Neural progenitor cell (in vitro differentiated cells): ENCODE measurements around the gene FOSB. TPM values are rescaled to one million over a fixed set of nuclear protein-coding genes. Genes with fewer than 3 reads are reported as not detected.

Experiments
- DNase-seq: peaks from one replicate; pipeline ENCODE4 v3.0.0-alpha.2; 2016; ENCODE audit warnings: low spot score
- H2AFZ ChIP-seq: fragments of 200-600 bp; sonication (generic); replicated peaks from 2 replicates; pipeline ENCODE4 v1.6.1; 2016; ENCODE audit warnings: antibody characterized with exemption
- H3F3A ChIP-seq: fragments of 200-600 bp; sonication (generic); 2 replicates; pipeline ENCODE4 v1.6.1; 2016; ENCODE audit warnings: antibody characterized with exemption, low read depth
- H3K27ac ChIP-seq: fragments of 200-600 bp; sonication (generic); 2 replicates; pipeline ENCODE4 v1.5.1; 2016; ENCODE audit warnings: mild to moderate bottlenecking
- H3K27me3 ChIP-seq: fragments of 200-600 bp; sonication (generic); 2 replicates; pipeline ENCODE4 v1.6.1; 2016; ENCODE audit warnings: mild to moderate bottlenecking, moderate library complexity
- H3K36me3 ChIP-seq: fragments of 200-600 bp; sonication (generic); 2 replicates; pipeline ENCODE4 v1.5.1; 2016
- H3K4me1 ChIP-seq: fragments of 200-600 bp; sonication (generic); 2 replicates; pipeline ENCODE4 v1.6.1; 2016; ENCODE audit warnings: mixed run types
- H3K4me2 ChIP-seq: fragments of 200-600 bp; sonication (generic); 2 replicates; pipeline ENCODE4 v1.6.1; 2016
- H3K4me3 ChIP-seq: fragments of 200-600 bp; sonication (generic); 2 replicates; pipeline ENCODE4 v1.5.1; 2016
- H3K79me2 ChIP-seq: fragments of 200-600 bp; sonication (generic); 2 replicates; pipeline ENCODE4 v1.6.1; 2016; ENCODE audit warnings: low read depth
- H3K9ac ChIP-seq: fragments of 200-600 bp; sonication (generic); 2 replicates; pipeline ENCODE4 v1.6.1; 2016
- H3K9me3 ChIP-seq: fragments of 200-600 bp; sonication (generic); 2 replicates; pipeline ENCODE4 v1.5.1; 2016; ENCODE audit warnings: low read depth
- H4K20me1 ChIP-seq: fragments of 200-600 bp; sonication (generic); 2 replicates; pipeline ENCODE4 v1.6.1; 2016; ENCODE audit warnings: low read depth
- H3K27ac Mint-ChIP-seq: 3 replicates; pipeline ENCODE4 v1.8.0; 2021; ENCODE audit warnings: mixed read lengths
- H3K27me3 Mint-ChIP-seq: 2 replicates; pipeline ENCODE4 v1.8.0; 2022; ENCODE audit warnings: low read depth, mild to moderate bottlenecking, inconsistent platforms, moderate library complexity, mixed read lengths; ENCODE audit not compliant: insufficient read depth
- H3K36me3 Mint-ChIP-seq: 3 replicates; pipeline ENCODE4 v1.8.0; 2021; ENCODE audit warnings: mixed read lengths
- H3K4me1 Mint-ChIP-seq: 3 replicates; pipeline ENCODE4 v1.8.0; 2021; ENCODE audit warnings: mixed read lengths
- H3K4me3 Mint-ChIP-seq: 3 replicates; pipeline ENCODE4 v1.8.0; 2021; ENCODE audit warnings: mild to moderate bottlenecking, moderate library complexity, mixed read lengths
- H3K9me3 Mint-ChIP-seq: 3 replicates; pipeline ENCODE4 v1.8.0; 2020; ENCODE audit warnings: mixed read lengths
- CTCF ChIP-seq: fragments of 200-600 bp; sonication (generic); IDR thresholded peaks from 2 replicates; pipeline ENCODE4 v1.5.1; 2017; ENCODE audit warnings: antibody characterized with exemption, mild to moderate bottlenecking
- EZH2 ChIP-seq: fragments of 200-600 bp; sonication (generic); IDR thresholded peaks from 2 replicates; pipeline ENCODE4 v1.6.1; 2017; ENCODE audit warnings: antibody characterized with exemption, mild to moderate bottlenecking, moderate library complexity
- EZH2phosphoT487 ChIP-seq: fragments of 200-600 bp; sonication (generic); IDR thresholded peaks from 2 replicates; pipeline ENCODE4 v1.6.1; 2017; ENCODE audit warnings: antibody characterized with exemption
- total RNA-seq: library from RNA; depleted of rRNA; stranded (reverse); fragments of >200 nt; gene quantifications from 2 replicates; pipeline ENCODE4 v1.2.3, GENCODE V29; 2015; ENCODE audit warnings: low replicate concordance

Gene FOSB
- total RNA-seq, 1 donor from 2014 or later = 2.3 TPM

DNA sequence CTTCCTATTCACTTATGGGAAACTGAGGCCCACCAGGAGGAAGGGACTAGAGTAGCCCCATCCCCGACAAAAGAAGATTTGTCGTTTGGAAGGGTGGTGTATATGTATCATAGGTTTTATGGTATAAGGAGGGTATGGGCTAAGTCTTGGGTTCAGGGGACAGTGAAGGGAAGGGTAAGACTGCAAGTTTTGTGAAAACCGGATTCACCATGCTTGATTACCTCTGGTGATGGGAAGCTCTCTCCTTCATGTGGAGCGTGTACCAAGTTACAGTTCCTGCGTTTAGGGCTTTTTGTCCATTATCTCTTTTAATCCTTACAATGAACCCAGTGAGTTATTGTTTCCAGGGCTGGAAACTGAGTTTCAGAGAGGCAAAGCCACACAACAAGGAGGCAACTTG lies 43.3 kb downstream of the FOSB start:
- Histone ChIP-seq H2AFZ (no peak overlapping the region), H3K36me3 (no peaks in the 10 kb centered on the region), H3K27me3 (no peaks in the 10 kb centered on the region), H3K4me1 (no peaks in the 10 kb centered on the region), H3F3A (peaks cover 34% of the 10 kb centered on the region), H3K4me2 (no peak overlapping the region), H3K9ac (no peak overlapping the region), H3K9me3 (no peaks in the 10 kb centered on the region), H3K4me3 (no peak overlapping the region), H3K79me2 (peaks cover 86% of the 10 kb centered on the region), H3K27ac (no peak overlapping the region), H4K20me1 (peaks cover 75% of the 10 kb centered on the region)
- Mint-ChIP-seq H3K36me3 (no peaks in the 10 kb centered on the region), H3K4me1 (peaks cover 12% of the 10 kb centered on the region), H3K27me3 (peaks cover 4% of the 10 kb centered on the region), H3K4me3 (peak overlapping the region; percentile 41), H3K27ac (no peak overlapping the region), H3K9me3 (no peaks in the 10 kb centered on the region)
- no peak for DNase-seq
- TF ChIP-seq EZH2 (no peak), EZH2phosphoT487 (no peak), CTCF (no peak)

- Mint-ChIP-seq H3K36me3 (peaks cover 1% of the 10 kb centered on the region), H3K9me3 (no peaks in the 10 kb centered on the region), H3K4me3 (no peak overlapping the region), H3K4me1 (peaks cover 12% of the 10 kb centered on the region), H3K27me3 (peaks cover 2% of the 10 kb centered on the region), H3K27ac (no peak overlapping the region)
- Histone ChIP-seq H4K20me1 (peaks cover 75% of the 10 kb centered on the region), H3K9ac (no peak overlapping the region), H3K36me3 (no peaks in the 10 kb centered on the region), H3K79me2 (peaks cover 78% of the 10 kb centered on the region), H2AFZ (no peak overlapping the region), H3K4me2 (no peak overlapping the region), H3K4me1 (no peaks in the 10 kb centered on the region), H3K27ac (no peak overlapping the region), H3K27me3 (no peaks in the 10 kb centered on the region), H3K4me3 (no peak overlapping the region), H3F3A (peaks cover 22% of the 10 kb centered on the region), H3K9me3 (no peaks in the 10 kb centered on the region)
- DNase-seq = no peak
- TF ChIP-seq CTCF = no peak
- no peak for TF ChIP-seq EZH2phosphoT487
- TF ChIP-seq EZH2 = no peak
Observed at GRCh38 chr19:45512881-45513483, 45.2 kb downstream of the FOSB start.

DNA sequence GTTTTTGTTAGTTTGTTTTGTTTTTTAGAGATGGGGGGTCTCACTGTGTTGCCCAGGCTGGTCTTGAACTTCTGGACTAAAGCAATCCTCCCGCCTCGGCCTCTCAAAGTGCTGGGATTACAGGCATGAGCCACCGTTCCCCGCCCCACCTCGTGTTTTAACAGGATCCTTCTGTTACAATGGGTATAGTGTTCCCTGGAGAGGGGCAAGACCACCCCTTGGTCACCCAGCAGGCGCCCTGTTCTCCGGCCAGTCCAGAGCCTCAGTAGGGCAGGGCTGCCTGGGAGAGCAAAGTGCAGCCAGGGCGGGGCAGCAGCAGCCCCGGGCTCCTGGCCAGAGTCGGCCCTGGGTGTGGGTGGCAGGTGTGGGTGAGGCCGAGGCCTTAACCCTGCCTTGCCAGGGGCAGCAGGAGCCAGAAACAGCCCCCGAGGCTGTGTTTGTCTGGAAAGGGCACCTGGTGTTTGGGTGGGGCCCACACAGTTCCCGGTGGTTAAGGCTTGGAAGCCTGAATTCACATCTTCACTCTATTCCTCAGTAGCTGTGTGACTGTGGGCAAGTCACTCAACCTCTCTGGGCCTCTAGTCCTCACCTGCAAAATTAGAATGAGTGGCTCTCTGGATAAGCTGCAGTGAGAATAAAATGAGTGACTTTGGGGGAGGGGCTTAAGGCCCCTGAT lies 46.7 kb downstream of the FOSB start:
- TF ChIP-seq CTCF = no peak
- TF ChIP-seq EZH2phosphoT487 = no peak
- TF ChIP-seq EZH2 = no peak
- H3K9me3 Mint-ChIP-seq = no peaks in the 10 kb centered on the region
- H3K4me1 Mint-ChIP-seq = peaks cover 8% of the 10 kb centered on the region
- no peak overlapping the region for H3K27ac ChIP-seq
- no peaks in the 10 kb centered on the region for H3K9me3 ChIP-seq
- H3K4me3 Mint-ChIP-seq = no peak overlapping the region
- no peaks in the 10 kb centered on the region for H3K27me3 ChIP-seq
- H2AFZ ChIP-seq = no peak overlapping the region
- no peaks in the 10 kb centered on the region for H3K4me1 ChIP-seq
- H3K36me3 Mint-ChIP-seq = peaks cover 6% of the 10 kb centered on the region
- H3K79me2 ChIP-seq = peaks cover 63% of the 10 kb centered on the region
- H3K4me2 ChIP-seq = no peak overlapping the region
- H3F3A ChIP-seq = peaks cover 10% of the 10 kb centered on the region
- H3K27ac Mint-ChIP-seq = no peak overlapping the region
- no peak overlapping the region for H3K9ac ChIP-seq
- no peak overlapping the region for H3K4me3 ChIP-seq
- no peaks in the 10 kb centered on the region for H3K36me3 ChIP-seq
- peaks cover 2% of the 10 kb centered on the region for H3K27me3 Mint-ChIP-seq
- no peak for DNase-seq
- peaks cover 64% of the 10 kb centered on the region for H4K20me1 ChIP-seq
